ENCODE results near the gene SERF2.
"Not testable (repeated sequence)": the region's sequence is repeated elsewhere in the genome, so short reads cannot be mapped to it uniquely, and the experiment has no call there.

Gene SERF2

DNA sequence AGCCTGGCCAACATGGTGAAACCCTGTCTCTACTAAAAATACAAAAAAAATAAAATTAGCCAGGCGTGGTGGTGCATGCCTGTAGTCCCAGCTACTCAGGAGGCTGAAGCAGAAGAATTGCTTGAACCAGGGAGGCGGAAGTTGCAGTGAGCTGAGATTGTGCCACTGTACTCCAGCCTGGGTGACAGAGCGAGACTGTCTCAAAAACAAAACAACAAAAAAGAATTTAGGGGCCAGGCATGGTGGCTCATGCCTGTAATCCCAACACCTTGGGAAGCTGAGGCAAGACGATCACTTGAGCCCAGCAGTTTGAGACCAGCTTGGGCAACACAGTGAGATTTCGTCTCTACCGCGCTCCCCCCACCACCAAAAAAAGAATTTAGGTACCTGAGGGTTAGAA lies 10.6 kb downstream of the SERF2 start:
- not testable (repeated sequence) for H4K91ac ChIP-seq (ENCODE audit: low read depth, low read length, poor library complexity); DNase-seq (ENCODE audit: low spot score); H3K14ac ChIP-seq (ENCODE audit: low read length); H2BK12ac ChIP-seq (ENCODE audit: low read length); H4K8ac ChIP-seq (ENCODE audit: low read depth, low read length); H3K27me3 ChIP-seq (ENCODE audit: control insufficient read depth in 3 of 3, insufficient read depth in 3 of 3, low read depth in 1 of 3, low read length in 3 of 3); H3K9me3 ChIP-seq (replicated peaks in 1 of 2; ENCODE audit: control insufficient read depth in 2 of 2, insufficient read depth in 1 of 2, low read depth in 1 of 2, low read length in 2 of 2); H2AFZ ChIP-seq (ENCODE audit: low read length); H2AK5ac ChIP-seq (ENCODE audit: low read depth, low read length); H2BK5ac ChIP-seq (ENCODE audit: low read length); H2BK15ac ChIP-seq (ENCODE audit: low read length); H2BK120ac ChIP-seq (ENCODE audit: low read depth, low read length); H3K79me1 ChIP-seq (ENCODE audit: low read depth, low read length); H3K4ac ChIP-seq (ENCODE audit: low read length); H3K4me1 ChIP-seq (ENCODE audit: control insufficient read depth in 2 of 2, insufficient read depth in 1 of 2, low read depth in 1 of 2, low read length in 2 of 2); H3K27ac ChIP-seq (replicated peaks; ENCODE audit: low read length); H3K9ac ChIP-seq (ENCODE audit: low read depth, low read length, poor library complexity); H3K18ac ChIP-seq (ENCODE audit: low read length); H3K4me2 ChIP-seq (ENCODE audit: insufficient read depth, low read length, poor library complexity, severe bottlenecking); H3K23ac ChIP-seq (ENCODE audit: low read depth, low read length, poor library complexity); H3K4me3 ChIP-seq (ENCODE audit: low read length in 2 of 2)
- peaks cover 26 to 86% of the 10 kb centered on the region in 2 donors for H3K36me3 ChIP-seq (replicated peaks in 1 of 2; ENCODE audit: control insufficient read depth in 2 of 2, insufficient read depth in 2 of 2, low read length in 2 of 2)
- WGBS, 2 donors (ENCODE audit: extremely low coverage in 2 of 2, insufficient read length in 2 of 2, insufficient replicate concordance in 1 of 2), result no CpG with 5 or more reads among the region's 7 CpGs

DNA sequence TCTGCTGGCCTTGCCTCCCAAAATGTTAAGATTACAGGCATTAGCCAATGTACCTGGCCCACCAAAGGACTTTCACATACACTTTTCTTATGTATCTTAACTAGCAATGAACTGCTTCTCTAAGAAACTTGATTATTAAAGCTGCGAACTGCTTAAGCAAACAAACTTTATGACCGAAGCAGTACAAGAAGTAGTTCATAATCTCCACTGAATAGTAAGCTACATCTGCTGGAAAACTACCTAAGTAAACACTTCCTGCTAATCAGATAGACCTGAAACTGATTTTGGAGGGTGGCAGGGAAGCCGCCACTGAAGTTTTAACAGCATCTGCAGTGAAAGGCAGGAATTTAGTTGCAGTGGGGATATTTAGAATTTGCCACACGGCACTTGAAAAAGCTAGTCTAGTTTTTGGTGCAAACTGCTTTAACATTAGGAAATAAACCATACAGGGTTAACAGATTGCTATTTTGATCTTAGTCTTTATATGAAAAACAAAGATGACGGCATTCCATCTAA lies 16.4 kb downstream of the SERF2 start:
- Histone ChIP-seq H3K4ac (ENCODE audit: low read length) (no peak overlapping the region), H3K4me2 (ENCODE audit: insufficient read depth, low read length, poor library complexity, severe bottlenecking) (no peak overlapping the region), H3K18ac (ENCODE audit: low read length) (no peak overlapping the region), H4K8ac (ENCODE audit: low read depth, low read length) (no peak overlapping the region), H2BK12ac (ENCODE audit: low read length) (no peak overlapping the region), H2BK5ac (ENCODE audit: low read length) (no peak overlapping the region), H3K79me1 (ENCODE audit: low read depth, low read length) (no peaks in the 10 kb centered on the region), H2BK15ac (ENCODE audit: low read length) (no peak overlapping the region), H2AFZ (ENCODE audit: low read length) (no peak overlapping the region), H4K91ac (ENCODE audit: low read depth, low read length, poor library complexity) (no peak overlapping the region), H3K27me3 (ENCODE audit: control insufficient read depth in 3 of 3, insufficient read depth in 3 of 3, low read depth in 1 of 3, low read length in 3 of 3) (no peaks in the 10 kb centered on the region), H3K9me3 (replicated peaks in 1 of 2; ENCODE audit: control insufficient read depth in 2 of 2, insufficient read depth in 1 of 2, low read depth in 1 of 2, low read length in 2 of 2) (no peaks in the 10 kb centered on the region), H3K4me3 (ENCODE audit: low read length in 2 of 2) (no peak overlapping the region), H3K14ac (ENCODE audit: low read length) (no peak overlapping the region), H3K36me3 (replicated peaks in 1 of 2; ENCODE audit: control insufficient read depth in 2 of 2, insufficient read depth in 2 of 2, low read length in 2 of 2) (peaks cover 42 to 93% of the 10 kb centered on the region in 2 donors), H2BK120ac (ENCODE audit: low read depth, low read length) (no peak overlapping the region), H3K9ac (ENCODE audit: low read depth, low read length, poor library complexity) (no peak overlapping the region), H3K4me1 (ENCODE audit: control insufficient read depth in 2 of 2, insufficient read depth in 1 of 2, low read depth in 1 of 2, low read length in 2 of 2) (no peaks in the 10 kb centered on the region), H2AK5ac (ENCODE audit: low read depth, low read length) (no peak overlapping the region), H3K27ac (replicated peaks; ENCODE audit: low read length) (no peak overlapping the region), H3K23ac (ENCODE audit: low read depth, low read length, poor library complexity) (no peak overlapping the region)
- no CpG with 5 or more reads among the region's 5 CpGs for WGBS, 2 donors (ENCODE audit: extremely low coverage in 2 of 2, insufficient read length in 2 of 2, insufficient replicate concordance in 1 of 2)
- DNase-seq (ENCODE audit: low spot score), result no peak

DNA sequence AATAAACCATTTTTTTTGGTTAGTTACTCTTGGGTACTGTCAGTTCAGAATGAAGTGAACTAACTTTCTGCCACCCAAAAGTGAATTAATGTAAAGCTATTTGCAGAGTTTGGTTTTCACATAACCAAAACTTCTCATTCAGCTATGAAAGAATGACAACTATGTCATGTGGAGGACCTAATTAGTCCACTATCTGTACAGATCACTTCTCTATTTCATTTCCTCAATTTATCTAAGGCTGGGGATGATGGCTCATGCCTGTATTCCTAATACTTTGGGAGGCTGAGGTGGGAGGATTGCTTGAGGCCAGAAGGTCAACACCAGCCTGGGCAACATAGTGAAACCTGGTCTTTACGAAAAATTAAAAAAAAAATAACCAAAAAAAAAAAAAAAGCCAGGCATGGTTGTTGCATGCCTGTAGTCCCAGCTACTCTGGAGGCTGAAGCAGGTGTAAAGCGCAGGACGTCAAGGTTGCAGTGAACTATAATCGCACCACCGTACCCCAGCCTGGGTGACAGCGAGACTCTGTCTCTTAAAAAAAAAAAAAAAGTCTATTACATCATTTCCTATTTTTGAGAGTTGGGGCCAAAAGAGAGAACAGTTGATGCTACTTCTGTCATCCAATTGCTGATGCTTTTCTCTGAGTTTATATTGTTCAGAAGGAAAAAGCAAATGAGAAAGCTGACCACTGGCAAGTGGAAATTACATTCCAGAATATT lies 17.0 kb downstream of the SERF2 start:
- Histone ChIP-seq H4K8ac (ENCODE audit: low read depth, low read length) (no peak overlapping the region), H3K18ac (ENCODE audit: low read length) (no peak overlapping the region), H3K9ac (ENCODE audit: low read depth, low read length, poor library complexity) (no peak overlapping the region), H4K91ac (ENCODE audit: low read depth, low read length, poor library complexity) (no peak overlapping the region), H3K4me2 (ENCODE audit: insufficient read depth, low read length, poor library complexity, severe bottlenecking) (no peak overlapping the region), H2BK120ac (ENCODE audit: low read depth, low read length) (no peak overlapping the region), H2AK5ac (ENCODE audit: low read depth, low read length) (no peak overlapping the region), H3K23ac (ENCODE audit: low read depth, low read length, poor library complexity) (no peak overlapping the region), H3K4ac (ENCODE audit: low read length) (no peak overlapping the region), H3K4me3 (ENCODE audit: low read length in 2 of 2) (no peak overlapping the region), H3K79me1 (ENCODE audit: low read depth, low read length) (no peaks in the 10 kb centered on the region), H2BK12ac (ENCODE audit: low read length) (no peak overlapping the region), H2BK5ac (ENCODE audit: low read length) (no peak overlapping the region), H3K27ac (replicated peaks; ENCODE audit: low read length) (no peak overlapping the region), H2AFZ (ENCODE audit: low read length) (no peak overlapping the region), H2BK15ac (ENCODE audit: low read length) (no peak overlapping the region), H3K27me3 (ENCODE audit: control insufficient read depth in 3 of 3, insufficient read depth in 3 of 3, low read depth in 1 of 3, low read length in 3 of 3) (no peaks in the 10 kb centered on the region), H3K9me3 (replicated peaks in 1 of 2; ENCODE audit: control insufficient read depth in 2 of 2, insufficient read depth in 1 of 2, low read depth in 1 of 2, low read length in 2 of 2) (no peaks in the 10 kb centered on the region), H3K4me1 (ENCODE audit: control insufficient read depth in 2 of 2, insufficient read depth in 1 of 2, low read depth in 1 of 2, low read length in 2 of 2) (no peaks in the 10 kb centered on the region), H3K36me3 (replicated peaks in 1 of 2; ENCODE audit: control insufficient read depth in 2 of 2, insufficient read depth in 2 of 2, low read length in 2 of 2) (peaks cover 43 to 97% of the 10 kb centered on the region in 2 donors), H3K14ac (ENCODE audit: low read length) (no peak overlapping the region)
- WGBS, 2 donors (ENCODE audit: extremely low coverage in 2 of 2, insufficient read length in 2 of 2, insufficient replicate concordance in 1 of 2), result no CpG with 5 or more reads among the region's 6 CpGs
- no peak for DNase-seq (ENCODE audit: low spot score)

DNA sequence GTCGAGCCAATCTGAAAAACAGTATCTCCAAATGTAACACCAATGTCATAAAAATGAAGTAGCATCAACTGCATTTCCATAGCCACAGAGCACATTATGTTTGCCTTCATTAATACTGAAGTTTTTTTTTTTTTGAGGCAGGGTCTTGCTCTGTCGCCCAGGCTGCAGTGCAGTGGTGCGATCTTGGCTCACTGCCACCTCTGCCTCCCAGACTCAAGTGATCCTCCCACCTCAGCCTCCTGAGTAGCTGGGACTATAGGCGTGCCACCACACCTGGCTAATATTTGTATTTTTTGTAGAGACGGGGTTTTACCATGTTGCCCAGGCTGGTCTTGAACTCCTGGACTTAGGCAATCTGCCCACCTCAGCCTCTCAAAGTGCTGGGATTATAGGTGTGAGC lies 22.9 kb downstream of the SERF2 start:
- not testable (repeated sequence) for H3K23ac ChIP-seq (ENCODE audit: low read depth, low read length, poor library complexity); H2BK5ac ChIP-seq (ENCODE audit: low read length); H3K27me3 ChIP-seq (ENCODE audit: control insufficient read depth in 3 of 3, insufficient read depth in 3 of 3, low read depth in 1 of 3, low read length in 3 of 3); H2BK120ac ChIP-seq (ENCODE audit: low read depth, low read length); H3K79me1 ChIP-seq (ENCODE audit: low read depth, low read length); H2AFZ ChIP-seq (ENCODE audit: low read length); DNase-seq (ENCODE audit: low spot score); H4K8ac ChIP-seq (ENCODE audit: low read depth, low read length); H3K9me3 ChIP-seq (replicated peaks in 1 of 2; ENCODE audit: control insufficient read depth in 2 of 2, insufficient read depth in 1 of 2, low read depth in 1 of 2, low read length in 2 of 2); H3K4me1 ChIP-seq (ENCODE audit: control insufficient read depth in 2 of 2, insufficient read depth in 1 of 2, low read depth in 1 of 2, low read length in 2 of 2); H3K4ac ChIP-seq (ENCODE audit: low read length); H3K4me2 ChIP-seq (ENCODE audit: insufficient read depth, low read length, poor library complexity, severe bottlenecking); H2BK12ac ChIP-seq (ENCODE audit: low read length); H4K91ac ChIP-seq (ENCODE audit: low read depth, low read length, poor library complexity); H3K4me3 ChIP-seq (ENCODE audit: low read length in 2 of 2); H2BK15ac ChIP-seq (ENCODE audit: low read length); H3K27ac ChIP-seq (replicated peaks; ENCODE audit: low read length); H3K9ac ChIP-seq (ENCODE audit: low read depth, low read length, poor library complexity); H3K18ac ChIP-seq (ENCODE audit: low read length); H2AK5ac ChIP-seq (ENCODE audit: low read depth, low read length); H3K14ac ChIP-seq (ENCODE audit: low read length)
- H3K36me3 ChIP-seq (replicated peaks in 1 of 2; ENCODE audit: control insufficient read depth in 2 of 2, insufficient read depth in 2 of 2, low read length in 2 of 2), result peaks cover 34 to 89% of the 10 kb centered on the region in 2 donors
- no CpG with 5 or more reads among the region's 5 CpGs for WGBS, 2 donors (ENCODE audit: extremely low coverage in 2 of 2, insufficient read length in 2 of 2, insufficient replicate concordance in 1 of 2)
